ENCODE measurements around the gene SLC25A48.

DNA sequence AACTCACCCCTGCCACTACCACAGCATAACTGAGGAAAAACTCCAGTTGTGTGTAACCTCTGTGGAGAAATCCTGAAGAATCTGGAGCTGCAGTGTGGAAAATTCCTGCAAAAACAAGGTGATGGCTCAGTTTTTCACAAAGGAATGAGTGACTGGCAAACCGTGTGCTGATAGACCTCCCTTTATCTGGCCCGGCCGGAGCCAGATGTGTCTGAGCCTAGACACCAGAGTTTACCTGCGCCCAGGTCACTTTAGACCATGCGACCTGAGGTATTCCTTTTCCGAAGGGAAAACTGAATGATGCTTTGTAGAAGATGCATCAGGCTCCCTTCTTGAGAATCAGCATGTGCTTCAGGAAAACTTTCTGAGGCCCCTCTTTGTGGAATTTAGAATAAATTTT is 16.2 kb downstream of the SLC25A48 start:
- no peak for TF ChIP-seq POLR2A (IDR thresholded peaks at IDR 0.05; ENCODE audit: low read length)
- no peak for TF ChIP-seq GATA1 (IDR thresholded peaks at IDR 0.05; ENCODE audit: low read depth, low read length)
